Fibroblast of lung (primary cell): ENCODE data around the gene PURA. TPM values are rescaled to one million over a fixed set of nuclear protein-coding genes. Genes with fewer than 3 reads are reported as not detected.

Experiments used
- DNase-seq, 2 donors: peaks; one replicate each; pipeline versions ENCODE4 v3.0.0 to v3.0.0-alpha.2; 2010; ENCODE audit warnings: low read depth in 2 of 2
- H2AFZ ChIP-seq: 2 replicates; pipeline ENCODE4 v1.5.1; 2012; ENCODE audit warnings: low read length, control low read depth, inconsistent platforms
- H3K27ac ChIP-seq: 2 replicates; pipeline ENCODE4 v1.5.1; 2011; ENCODE audit warnings: low read length, control low read depth; ENCODE audit not compliant: insufficient read depth
- H3K27me3 ChIP-seq: 2 replicates; pipeline ENCODE4 v1.5.1; 2011; ENCODE audit warnings: mild to moderate bottlenecking, low read length; ENCODE audit not compliant: control insufficient read depth, insufficient read depth
- H3K36me3 ChIP-seq: 2 replicates; pipeline ENCODE4 v1.5.1; 2011; ENCODE audit warnings: low read length; ENCODE audit not compliant: control insufficient read depth, insufficient read depth
- H3K4me1 ChIP-seq: 2 replicates; pipeline ENCODE4 v1.5.1; 2011; ENCODE audit warnings: low read length; ENCODE audit not compliant: control insufficient read depth, insufficient read depth; ENCODE audit errors: extremely low read depth
- H3K4me2 ChIP-seq: 2 replicates; pipeline ENCODE4 v1.5.1; 2011; ENCODE audit warnings: low read length, control low read depth; ENCODE audit not compliant: insufficient read depth; ENCODE audit errors: extremely low read depth
- H3K4me3 ChIP-seq, 4 experiments: fragments of 200-600 bp in 1 of 4; sonication (generic) in 1 of 4; replicated peaks in 1 of 4; 2 replicates each; pipeline ENCODE4 v1.5.1; 2011 to 2016; ENCODE audit warnings: low read length in 4 of 4, low read depth in 3 of 4, mild to moderate bottlenecking in 3 of 4, control low read depth in 2 of 4, inconsistent platforms in 1 of 4, mixed read lengths in 1 of 4; ENCODE audit not compliant: insufficient read depth in 1 of 4; ENCODE audit errors: control extremely low read depth in 1 of 4
- H3K79me2 ChIP-seq: 2 replicates; pipeline ENCODE4 v1.5.1; 2012; ENCODE audit warnings: mild to moderate bottlenecking, low read length, inconsistent platforms; ENCODE audit not compliant: control insufficient read depth, insufficient read depth
- H3K9ac ChIP-seq: 2 replicates; pipeline ENCODE4 v1.5.1; 2011; ENCODE audit warnings: mild to moderate bottlenecking, low read length, control low read depth; ENCODE audit not compliant: insufficient read depth
- H3K9me3 ChIP-seq: 2 replicates; pipeline ENCODE4 v1.5.1; 2012; ENCODE audit warnings: low read depth, low read length; ENCODE audit not compliant: control insufficient read depth, insufficient read depth
- H4K20me1 ChIP-seq: 2 replicates; pipeline ENCODE4 v1.5.1; 2011; ENCODE audit warnings: low read length; ENCODE audit not compliant: control insufficient read depth, insufficient read depth; ENCODE audit errors: extremely low read depth
- CTCF ChIP-seq, 2 donors: IDR thresholded peaks in 1 of 2; conservative IDR thresholded peaks in 1 of 2; 1 replicate in 1 of 2; 2 replicates in 1 of 2; pipeline ENCODE4 v1.5.1; 2011 to 2012; ENCODE audit warnings: low read length in 2 of 2, control low read depth in 1 of 2, inconsistent platforms in 1 of 2, low read depth in 1 of 2, mild to moderate bottlenecking in 1 of 2
- EZH2 ChIP-seq: IDR thresholded peaks from 2 replicates; pipeline ENCODE4 v1.5.1; 2012; ENCODE audit warnings: low read length, control low read depth, mild to moderate bottlenecking; ENCODE audit errors: missing control alignments
- polyA plus RNA-seq, 2 donors: library from polyadenylated mRNA; depleted of rRNA in 1 of 2; stranded (reverse) in 1 of 2; unstranded in 1 of 2; fragments of >200 nt; gene quantifications; 2 replicates each; pipeline ENCODE4 v1.2.1, GENCODE V29; 2011 to 2012; ENCODE audit warnings: missing spikeins in 1 of 2
- total RNA-seq: library from RNA; depleted of rRNA; stranded (reverse); fragments of >200 nt; gene quantifications from 2 replicates; pipeline ENCODE4 v1.2.1, GENCODE V29; 2014

The PURA gene
- total and polyA plus RNA-seq, 2 donors (not counting 1 experiment from before 2014, with no cell fraction given): 8.0 to 20.0 TPM

- no peak overlapping the region for H3K9ac ChIP-seq
- no peaks in the 10 kb centered on the region for H3K36me3 ChIP-seq
- H3K4me1 ChIP-seq: no peaks in the 10 kb centered on the region
- H3K4me3 ChIP-seq: no peak overlapping the region
- no peak for TF ChIP-seq EZH2
- TF ChIP-seq CTCF (conservative IDR thresholded peaks at IDR 0.05 in 1 of 2, IDR thresholded peaks at IDR 0.05 in 1 of 2; ENCODE audit: low read depth in 1 of 2, low read length in 2 of 2): no peak
- H3K9me3 ChIP-seq: no peaks in the 10 kb centered on the region
- H2AFZ ChIP-seq: no peak overlapping the region
- H4K20me1 ChIP-seq: no peaks in the 10 kb centered on the region
- DNase-seq: no peak
- H3K27me3 ChIP-seq: no peaks in the 10 kb centered on the region
- no peaks in the 10 kb centered on the region for H3K79me2 ChIP-seq
- H3K4me2 ChIP-seq: no peak overlapping the region
- no peak overlapping the region for H3K27ac ChIP-seq
Observed at GRCh38 chr5:140090251-140090650, 23.7 kb upstream of the PURA start.

- no peak overlapping the region for H3K9ac ChIP-seq
- no peaks in the 10 kb centered on the region for H3K4me1 ChIP-seq
- H3K79me2 ChIP-seq: no peaks in the 10 kb centered on the region
- H4K20me1 ChIP-seq: no peaks in the 10 kb centered on the region
- H3K4me2 ChIP-seq: no peak overlapping the region
- H3K36me3 ChIP-seq: no peaks in the 10 kb centered on the region
- no peak for TF ChIP-seq EZH2
- no peak for TF ChIP-seq CTCF (conservative IDR thresholded peaks at IDR 0.05 in 1 of 2, IDR thresholded peaks at IDR 0.05 in 1 of 2; ENCODE audit: low read depth in 1 of 2, low read length in 2 of 2)
- H3K27me3 ChIP-seq: no peaks in the 10 kb centered on the region
- no peak overlapping the region for H3K27ac ChIP-seq
- H2AFZ ChIP-seq: no peak overlapping the region
- H3K9me3 ChIP-seq: no peaks in the 10 kb centered on the region
- no peak for DNase-seq
- H3K4me3 ChIP-seq: no peak overlapping the region
Observed at GRCh38 chr5:140093179-140093578, 20.7 kb upstream of the PURA start.

- Histone ChIP-seq H3K27me3 (no peaks in the 10 kb centered on the region), H3K9ac (no peak overlapping the region), H3K9me3 (no peaks in the 10 kb centered on the region), H3K79me2 (no peaks in the 10 kb centered on the region), H3K27ac (no peak overlapping the region), H3K36me3 (no peaks in the 10 kb centered on the region), H2AFZ (no peak overlapping the region), H3K4me3 (no peak overlapping the region), H3K4me1 (no peaks in the 10 kb centered on the region), H4K20me1 (no peaks in the 10 kb centered on the region), H3K4me2 (no peak overlapping the region)
- no peak for DNase-seq
- no peak for TF ChIP-seq CTCF (conservative IDR thresholded peaks at IDR 0.05 in 1 of 2, IDR thresholded peaks at IDR 0.05 in 1 of 2; ENCODE audit: low read depth in 1 of 2, low read length in 2 of 2)
- no peak for TF ChIP-seq EZH2
Observed at GRCh38 chr5:140093866-140094265, 20.0 kb upstream of the PURA start.
